GM18508 (cell line): ENCODE measurements around the gene STOM.

ENCODE experiments used
- ATAC-seq: cut with Tn5 transposase; IDR thresholded peaks from one replicate; pipeline ENCODE4 v1.9.1; 2021; ENCODE audit warnings: moderate number of reproducible peaks; ENCODE audit not compliant: insufficient read depth, unreplicated experiment

The STOM gene

DNA sequence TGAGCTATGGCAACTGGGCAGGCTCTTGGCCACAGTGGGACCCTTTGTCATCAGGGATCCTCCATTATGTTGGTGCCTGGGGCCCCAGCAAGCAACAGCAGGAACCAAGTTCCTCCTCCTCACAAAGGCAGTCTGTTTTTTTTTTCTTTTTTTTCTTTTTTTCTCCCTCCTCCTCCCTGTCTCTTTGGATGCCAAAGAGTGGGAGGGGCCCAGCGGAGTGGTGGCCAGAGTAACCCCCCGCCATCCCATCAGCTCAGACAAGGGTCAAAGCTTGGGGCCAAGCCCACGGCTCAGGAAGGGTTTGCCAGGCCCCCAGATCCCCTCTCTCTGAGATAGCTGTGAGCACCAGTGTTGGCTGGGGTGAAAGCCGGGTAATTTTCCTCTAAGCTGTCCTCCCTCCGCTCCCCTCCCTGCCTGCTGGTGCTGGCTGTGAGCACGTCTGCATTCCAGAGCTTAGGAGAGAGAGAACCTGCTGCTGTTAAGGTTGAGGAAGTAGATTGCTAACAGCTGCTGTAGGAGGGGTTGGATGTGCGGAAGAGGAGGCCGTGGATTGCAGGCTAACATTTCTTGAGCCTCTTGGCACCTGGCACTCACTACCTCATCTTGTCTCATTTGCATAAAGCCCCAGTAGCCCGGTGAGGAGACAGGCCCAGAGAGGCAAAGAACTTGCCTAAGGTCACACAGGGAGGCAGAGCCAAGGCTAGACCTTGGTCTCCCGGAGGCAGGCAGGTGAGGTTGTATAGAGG, 80.9 kb downstream of the STOM start:
- no peak for ATAC-seq
